HepG2 (cell line): ENCODE results near the gene NOTCH4. TPM values are rescaled to one million over a fixed set of nuclear protein-coding genes. Genes with fewer than 3 reads are reported as not detected.

Source experiments
- ARID2 ChIP-seq: sonication (generic); formaldehyde crosslinking; IDR thresholded peaks from 2 replicates; pipeline ENCODE4 v1.8.1; 2022; ENCODE audit warnings: mild to moderate bottlenecking, missing genetic modification reagents, borderline replicate concordance
- CAMTA2 ChIP-seq: sonication (generic); formaldehyde crosslinking; IDR thresholded peaks from 2 replicates; pipeline ENCODE4 v1.4.0; 2020; ENCODE audit warnings: mild to moderate bottlenecking, missing genetic modification reagents, borderline replicate concordance
- EP300 ChIP-seq, 3 experiments: sonication (generic) in 1 of 3; formaldehyde crosslinking in 1 of 3; IDR thresholded peaks; 2 replicates each; pipeline versions ENCODE4 v1.5.1 to v1.6.1; 2011 to 2020; ENCODE audit warnings: low read depth in 2 of 3, low read length in 2 of 3, borderline replicate concordance in 1 of 3, improper control_type of control experiment in 1 of 3, mild to moderate bottlenecking in 1 of 3, missing genetic modification reagents in 1 of 3, moderate library complexity in 1 of 3
- EZH2 ChIP-seq: conservative IDR thresholded peaks from 2 replicates; pipeline ENCODE4 v1.6.1; 2012; ENCODE audit warnings: mild to moderate bottlenecking, low read depth, low read length, moderate library complexity
- FOXA3 ChIP-seq: IDR thresholded peaks from 2 replicates; pipeline ENCODE4 v1.6.1; 2016; ENCODE audit warnings: missing genetic modification reagents, missing compliant biosample characterization
- GMEB1 ChIP-seq: sonication (generic); formaldehyde crosslinking; IDR thresholded peaks from 2 replicates; pipeline ENCODE4 v1.5.1; 2020; ENCODE audit warnings: missing genetic modification reagents, mild to moderate bottlenecking, borderline replicate concordance
- GRHL1 ChIP-seq: sonication (generic); formaldehyde crosslinking; conservative IDR thresholded peaks from 2 replicates; pipeline ENCODE4 v1.8.0; 2022; ENCODE audit warnings: missing genetic modification reagents
- HNRNPLL ChIP-seq: fragments of 200-400 bp; formaldehyde crosslinking; IDR thresholded peaks from 2 replicates; pipeline ENCODE4 v1.6.1; 2017; ENCODE audit warnings: mild to moderate bottlenecking, low read depth, low read length; ENCODE audit not compliant: poor library complexity, severe bottlenecking
- MEIS1 ChIP-seq: sonication (generic); formaldehyde crosslinking; IDR thresholded peaks from 2 replicates; pipeline ENCODE4 v1.9.0; 2021; ENCODE audit warnings: mild to moderate bottlenecking, missing genetic modification reagents, moderate library complexity, borderline replicate concordance
- MXD1 ChIP-seq: sonication (generic); formaldehyde crosslinking; IDR thresholded peaks from 2 replicates; pipeline ENCODE4 v1.4.0; 2020; ENCODE audit warnings: mild to moderate bottlenecking, missing genetic modification reagents
- PBX2 ChIP-seq: IDR thresholded peaks from 2 replicates; pipeline ENCODE4 v1.6.1; 2016; ENCODE audit warnings: control low read depth
- ZKSCAN1 ChIP-seq: fragments of 150-350 bp; IDR thresholded peaks from 2 replicates; pipeline ENCODE4 v1.6.1; 2014; ENCODE audit warnings: low read length
- ZNF160 ChIP-seq: sonication (generic); formaldehyde crosslinking; IDR thresholded peaks from 2 replicates; pipeline ENCODE4 v1.8.0; 2022; ENCODE audit warnings: mild to moderate bottlenecking, inconsistent platforms, missing genetic modification reagents
- ZNF225 ChIP-seq: sonication (generic); formaldehyde crosslinking; IDR thresholded peaks from 2 replicates; pipeline ENCODE4 v1.4.0; 2020; ENCODE audit warnings: mild to moderate bottlenecking, missing genetic modification reagents
- ZNF235 ChIP-seq: sonication (generic); formaldehyde crosslinking; IDR thresholded peaks from 2 replicates; pipeline ENCODE4 v1.8.1; 2023; ENCODE audit warnings: mild to moderate bottlenecking, missing genetic modification reagents, borderline replicate concordance
- ZNF382 ChIP-seq: sonication (generic); formaldehyde crosslinking; IDR thresholded peaks from 2 replicates; pipeline ENCODE4 v1.5.0; 2020; ENCODE audit warnings: missing genetic modification reagents, mild to moderate bottlenecking, borderline replicate concordance
- ZNF414 ChIP-seq: sonication (generic); formaldehyde crosslinking; IDR thresholded peaks from 2 replicates; pipeline ENCODE4 v1.5.0; 2020; ENCODE audit warnings: missing genetic modification reagents
- ZNF530 ChIP-seq: sonication (generic); formaldehyde crosslinking; IDR thresholded peaks from 2 replicates; pipeline ENCODE4 v1.5.0; 2020; ENCODE audit warnings: low read depth, mild to moderate bottlenecking, missing genetic modification reagents
- ZNF558 ChIP-seq: sonication (generic); formaldehyde crosslinking; IDR thresholded peaks from 2 replicates; pipeline ENCODE4 v1.9.0; 2022; ENCODE audit warnings: mild to moderate bottlenecking, missing genetic modification reagents, borderline replicate concordance
- ZSCAN5A ChIP-seq: sonication (generic); formaldehyde crosslinking; IDR thresholded peaks from 2 replicates; pipeline ENCODE4 v1.8.0; 2022; ENCODE audit warnings: mild to moderate bottlenecking, missing genetic modification reagents, borderline replicate concordance
- polyA plus RNA-seq, 8 experiments: library from polyadenylated mRNA; depleted of rRNA in 3 of 8; stranded (reverse) in 7 of 8; unstranded in 1 of 8; fragments of >200 nt; fragmentation: Illumina TruSeq in 4 of 8; extraction: Trizol in 4 of 8; gene quantifications; 2 replicates each; pipeline versions ENCODE4 v1.2.1 to v1.2.3, GENCODE V29; 2011 to 2016; ENCODE audit warnings: low read depth in 4 of 8, missing spikeins in 1 of 8, mixed read lengths in 1 of 8; ENCODE audit not compliant: insufficient read depth in 1 of 8
- total RNA-seq, 5 experiments: library from RNA; depleted of rRNA; stranded (reverse); fragments of >200 nt; fragmentation: Illumina TruSeq; extraction: Trizol; gene quantifications; 2 replicates each; pipeline ENCODE4 v1.2.3, GENCODE V29; 2016; ENCODE audit warnings: low read depth in 1 of 5

NOTCH4 gene
- total and polyA plus RNA-seq, 2 of the 13 experiments (the other 11 are each of a cell fraction or from before 2014, with no cell fraction given) = 0.51 to 0.83 TPM

- TF ChIP-seq ARID2 (CRISPR knock-in tag) = no peak; the same call in 1 of the 2 replicates
- TF ChIP-seq FOXA3 (CRISPR knock-in tag) = no peak
- no peak for TF ChIP-seq GRHL1 (CRISPR knock-in tag)
- TF ChIP-seq CAMTA2 = peak; percentile 88; the same call in 1 of the 2 replicates
- no peak; the same call in 1 of the 2 replicates for TF ChIP-seq ZNF558
- peak; percentile 81 for TF ChIP-seq HNRNPLL
- peak; percentile 98 for TF ChIP-seq GMEB1 (CRISPR knock-in tag)
- peak; percentile 98 for TF ChIP-seq MEIS1 (CRISPR knock-in tag)
- TF ChIP-seq ZNF382 (CRISPR knock-in tag) = no peak
- 0 out of 2 replicates have a peak, but pooled peaks have one; percentile 31 for TF ChIP-seq ZNF160 (CRISPR knock-in tag)
- TF ChIP-seq ZKSCAN1 = no peak
- TF ChIP-seq ZSCAN5A (CRISPR knock-in tag) = no peak
- peak; percentile 31 to 54 for TF ChIP-seq EP300 (IDR thresholded peaks at IDR 0.05; ENCODE audit: low read depth in 2 of 2, low read length in 2 of 2)
- peak; percentile 35 for TF ChIP-seq EP300 (CRISPR knock-in tag; IDR thresholded peaks at IDR 0.05; ENCODE audit: borderline replicate concordance)
- peak; percentile 88; the same call in 1 of the 2 replicates for TF ChIP-seq MXD1 (CRISPR knock-in tag)
- TF ChIP-seq ZNF530 = no peak
- TF ChIP-seq ZNF414 (CRISPR knock-in tag) = 0 out of 2 replicates have a peak, but pooled peaks have one; percentile 68
- TF ChIP-seq ZNF225 (CRISPR knock-in tag) = peak; percentile 40; the same call in 1 of the 2 replicates
- TF ChIP-seq ZNF235 (CRISPR knock-in tag) = no peak
- TF ChIP-seq EZH2 = no peak
- no peak for TF ChIP-seq PBX2 (CRISPR knock-in tag)
Measured at GRCh38 chr6:32195902-32196681, 27.8 kb downstream of the NOTCH4 start (continued).
